Heart right ventricle (tissue), 16 donors: ENCODE results near the gene ZNF493. TPM values are rescaled to one million over a fixed set of nuclear protein-coding genes. Genes with fewer than 3 reads are reported as not detected.

Experiments
- ATAC-seq, 8 donors: fragments of 200-7000 bp; cut with Tn5 transposase; one replicate each; pipeline ENCODE4 v1.9.1; 2020; ENCODE audit warnings: mild to moderate bottlenecking in 8 of 8, moderate library complexity in 8 of 8, moderate number of reproducible peaks in 1 of 8
- DNase-seq, 2 donors: peaks; one replicate each; pipeline ENCODE4 v3.0.0-alpha.2; 2020
- H3K27ac ChIP-seq, 10 donors: fragments of 200-600 bp; sonication (generic) in 2 of 10; one replicate each; pipeline versions ENCODE4 v1.5.0 to v1.8.0; 2020 to 2022; ENCODE audit warnings: mild to moderate bottlenecking in 3 of 10
- H3K27me3 ChIP-seq, 7 donors: fragments of 200-600 bp; one replicate each; pipeline ENCODE4 v1.8.0; 2021 to 2022; ENCODE audit warnings: mild to moderate bottlenecking in 2 of 7
- H3K36me3 ChIP-seq, 9 donors: fragments of 200-600 bp; sonication (generic) in 1 of 9; one replicate each; pipeline versions ENCODE4 v1.5.0 to v1.8.0; 2020 to 2022; ENCODE audit warnings: mild to moderate bottlenecking in 2 of 9
- H3K4me1 ChIP-seq, 9 donors: fragments of 200-600 bp; sonication (generic) in 1 of 9; one replicate each; pipeline versions ENCODE4 v1.5.0 to v1.8.0; 2020 to 2022; ENCODE audit warnings: mild to moderate bottlenecking in 4 of 9
- H3K4me3 ChIP-seq, 10 donors: fragments of 200-600 bp; sonication (generic) in 2 of 10; one replicate each; pipeline versions ENCODE4 v1.5.0 to v1.8.0; 2020 to 2022; ENCODE audit warnings: mild to moderate bottlenecking in 7 of 10, moderate library complexity in 2 of 10
- H3K9me3 ChIP-seq, 11 donors: fragments of 200-600 bp in 10 of 11; sonication (generic) in 2 of 11; one replicate each; pipeline versions ENCODE4 v1.5.0 to v1.8.0; 2013 to 2022; ENCODE audit warnings: mild to moderate bottlenecking in 2 of 11, control low read depth in 1 of 11, moderate library complexity in 1 of 11
- CTCF ChIP-seq, 9 donors: fragments of 200-600 bp; sonication (generic) in 2 of 9; IDR thresholded peaks; one replicate each; pipeline versions ENCODE4 v1.5.0 to v1.8.0; 2021 to 2022; ENCODE audit warnings: antibody characterized with exemption in 9 of 9, mild to moderate bottlenecking in 5 of 9, moderate library complexity in 1 of 9
- WGBS, 2 donors: extraction: QIAGEN DNeasy Blood & Tissue Kit; methylation state at CpG; one replicate each; pipeline ENCODE4 v1.1.7; 2013; ENCODE audit warnings: inconsistent platforms in 1 of 2; 5-methylcytosine and 5-hydroxymethylcytosine counted together
- intact Hi-C, 10 donors: fragments of 100-400 bp; cut with DNase I; formaldehyde crosslinking; loops; one replicate each; pipeline versions ENCODE4 v1.11.1 to v1.14.2; 2022
- polyA plus RNA-seq, 2 donors: library from polyadenylated mRNA; stranded (reverse); fragments of 200-250 nt; gene quantifications; one replicate each; pipeline ENCODE4 v1.2.3, GENCODE V29; 2013
- total RNA-seq, 10 donors: library from RNA; stranded (reverse); fragmentation: NEBNext Ultra II Directional in 3 of 10; extraction: Animal tissue kit (Norgen Biotek cat#: 25700) in 3 of 10; gene quantifications; one replicate each; pipeline versions ENCODE4 v1.2.1 to v1.2.4, GENCODE V29; 2021 to 2023
- donor health status: Arrhythmogenic right ventricular cardiomyopathy.
- donor health status: ischemic (EF 13 %, LVEDD 7.1; RV severe dilation, severe dysfunction).
- donor health status: healthy with polysubstance abuse.
- donor health status: DM: no; HTN: yes; CAD: no.
- donor health status: DM: no; HTN: no; CAD: no.
- donor health status: ischemic (EF 25% LVEDD 6.9; RV normal size, moderate dysfunction).
- donor health status: ischemic (EF 25% LVEDD 5.7; RV mildly dilated, moderate dysfunction).
- donor health status: healthy.
- donor health status: DM: yes; HTN: yes; CAD: no.
- donor health status: Ischemic cardiomyopathy.
- donor health status: ischemic (EF 35%, LVEDD 5.7; RV mildly dilated, moderate dysfunction).
- donor health status: nonischemic (EF 11% LVEDD 7.7; RV severe dilation, severe dysfunction).
- donor health status: DM: yes; HTN: yes; CAD: no.
- donor health status: PGD.
- donor health status: ischemic (EF 29% LVEDD 5.4; RV normal size, mild dysfunction).
- donor health status: nonischemic (EF 23%, LVEDD 6.1; RV moderate dilation, normal function).

Gene ZNF493
- total and polyA plus RNA-seq, 12 donors = 1.7 to 19.2 (median 10.5) TPM

- intact Hi-C loops = no loop called here
- WGBS, 2 donors = 41 to 60% methylated on average over 4 of the region's 4 CpGs
- Histone ChIP-seq H3K36me3 (no peaks in the 10 kb centered on the region), H3K9me3 (peaks cover 0 to 77% (median 0%) of the 10 kb centered on the region in 11 donors), H3K27ac (peak overlapping the region in 4 of 10 donors; percentile 10 to 65 (median 31)), H3K27me3 (no peaks in the 10 kb centered on the region), H3K4me3 (peak overlapping the region in 3 of 10 donors; percentile 17 to 22 (median 18)), H3K4me1 (no peaks in the 10 kb centered on the region)
- DNase-seq = no peak
- ATAC-seq = peak in 6 of 8 donors; percentile 33 to 79 (median 58)
- no peak for TF ChIP-seq CTCF (IDR thresholded peaks at IDR 0.05)
Observed at GRCh38 chr19:21439201-21439751, 42.3 kb downstream of the ZNF493 start.

- no peaks in the 10 kb centered on the region for H3K27me3 ChIP-seq
- no peak for TF ChIP-seq CTCF (IDR thresholded peaks at IDR 0.05)
- WGBS, 2 donors = 90% methylated on average over 16 of the region's 16 CpGs
- H3K27ac ChIP-seq = peak overlapping the region in 1 of 10 donors; percentile 65
- peaks cover 0 to 77% (median 0%) of the 10 kb centered on the region in 11 donors for H3K9me3 ChIP-seq
- DNase-seq = no peak
- no peaks in the 10 kb centered on the region for H3K4me1 ChIP-seq
- H3K36me3 ChIP-seq = no peaks in the 10 kb centered on the region
- ATAC-seq = peak in 1 of 8 donors; percentile 19
- intact Hi-C loops = no loop called here
- no peak overlapping the region for H3K4me3 ChIP-seq
Observed at GRCh38 chr19:21440321-21440720, 43.4 kb downstream of the ZNF493 start.

GRCh38 chr19:21451187-21451586 lies 54.3 kb downstream of the ZNF493 start:
- Histone ChIP-seq H3K27ac (no peak overlapping the region), H3K27me3 (no peaks in the 10 kb centered on the region), H3K9me3 (peaks cover 0 to 95% (median 11%) of the 10 kb centered on the region in 11 donors), H3K4me3 (no peak overlapping the region), H3K4me1 (no peaks in the 10 kb centered on the region), H3K36me3 (no peaks in the 10 kb centered on the region)
- 60 to 87% methylated on average over 3 of the region's 3 CpGs for WGBS, 2 donors
- intact Hi-C loops = no loop called here
- no peak for ATAC-seq
- no peak for TF ChIP-seq CTCF (IDR thresholded peaks at IDR 0.05)
- no peak for DNase-seq

GRCh38 chr19:21454901-21455300 lies 58.0 kb downstream of the ZNF493 start:
- no peak for TF ChIP-seq CTCF (IDR thresholded peaks at IDR 0.05)
- Histone ChIP-seq H3K4me3 (no peak overlapping the region), H3K4me1 (no peaks in the 10 kb centered on the region), H3K36me3 (no peaks in the 10 kb centered on the region), H3K27me3 (no peaks in the 10 kb centered on the region), H3K9me3 (peaks cover 0 to 96% (median 20%) of the 10 kb centered on the region in 11 donors), H3K27ac (no peak overlapping the region)
- no peak for DNase-seq
- intact Hi-C loops = no loop called here
- WGBS, 2 donors = 96 to 99% methylated on average over 3 of the region's 3 CpGs
- ATAC-seq = no peak
